Measurements from ENCODE around the gene SPATS2. TPM values are rescaled to one million over a fixed set of nuclear protein-coding genes. Genes with fewer than 3 reads are reported as not detected.

Gene SPATS2
- total RNA-seq, 1 experiment from 2014 or later, result 41.7 TPM

DNA sequence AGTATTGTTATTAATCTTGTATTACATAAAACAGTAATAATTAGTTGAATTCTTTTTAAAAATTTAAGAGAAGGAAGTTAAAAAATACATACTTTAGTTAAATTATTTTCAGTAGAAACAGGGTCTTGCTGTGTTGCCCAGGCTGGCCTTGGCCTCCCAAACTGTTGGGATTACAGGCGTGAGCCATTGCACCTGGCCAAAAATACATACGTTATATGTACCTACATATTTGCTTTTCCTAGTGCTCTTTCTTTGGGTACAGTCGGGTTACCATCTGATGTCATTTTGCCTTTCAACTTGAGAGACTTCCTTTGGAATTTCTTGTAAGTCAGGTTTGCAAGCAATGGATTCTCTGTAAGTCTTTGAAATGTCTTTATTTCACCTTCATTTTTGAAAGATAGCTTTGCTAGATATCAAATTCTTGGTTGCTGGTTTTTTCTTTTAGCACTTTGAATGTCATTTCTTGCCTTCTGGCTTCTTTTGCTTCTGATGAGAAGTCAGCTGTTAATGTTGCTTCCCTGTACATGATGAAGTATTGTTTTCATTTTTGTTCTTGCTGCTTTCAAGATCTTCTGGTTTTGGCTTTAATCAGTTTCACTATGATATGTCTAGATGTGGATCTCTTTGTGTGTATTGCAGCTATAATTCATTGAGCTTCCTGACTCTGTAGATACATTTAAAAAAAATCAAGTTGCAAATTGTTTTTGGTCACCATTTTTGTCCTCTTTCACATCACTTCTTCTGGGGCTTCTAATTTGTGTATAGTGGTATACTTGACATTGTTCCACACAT is 84.4 kb downstream of the SPATS2 start:
- H3K4me3 ChIP-seq, result no peak overlapping the region

DNA sequence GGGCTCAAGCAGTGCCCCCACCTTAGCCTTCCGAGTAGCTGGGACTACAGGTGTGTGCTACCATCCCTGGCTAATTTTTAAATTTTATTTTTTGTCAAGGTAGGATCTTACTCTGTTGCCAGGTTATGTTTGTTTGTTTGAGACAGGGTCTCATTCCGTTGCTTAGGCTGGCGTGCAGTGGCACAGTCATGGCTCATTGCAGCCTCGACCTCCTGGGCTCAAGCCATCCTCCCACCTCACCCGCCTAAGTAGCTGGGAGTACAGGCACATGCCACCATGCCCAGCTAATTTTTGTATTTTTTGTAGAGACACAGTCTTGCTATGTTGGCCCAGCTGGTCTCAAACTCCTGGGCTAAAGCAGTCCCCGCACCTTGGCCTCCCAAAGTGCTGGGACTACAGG is 88.2 kb downstream of the SPATS2 start:
- Histone ChIP-seq H3K9me3 (replicated peaks) (no peaks in the 10 kb centered on the region), H3K27ac (no peak overlapping the region), H3K4me1 (replicated peaks) (no peaks in the 10 kb centered on the region), H3K36me3 (peaks cover 2% of the 10 kb centered on the region; the same call in 1 of the 2 replicates), H3K27me3 (replicated peaks) (no peaks in the 10 kb centered on the region), H3K4me3 (no peak overlapping the region)
- DNase-seq (ENCODE audit: low read depth in 1 of 2, low spot score in 2 of 2), result no peak

More for the DNA sequence above, 84.4 kb downstream of the SPATS2 start:
- no peaks in the 10 kb centered on the region for H3K27me3 ChIP-seq (replicated peaks)
- no peaks in the 10 kb centered on the region; the same call in 1 of the 2 replicates for H3K36me3 ChIP-seq
- no peak for DNase-seq (ENCODE audit: low read depth in 1 of 2, low spot score in 2 of 2)
- H3K9me3 ChIP-seq (replicated peaks), result no peaks in the 10 kb centered on the region
- H3K4me1 ChIP-seq (replicated peaks), result no peaks in the 10 kb centered on the region
- no peak overlapping the region for H3K27ac ChIP-seq

GRCh38 chr12:49456131-49456679 is 88.9 kb downstream of the SPATS2 start:
- Histone ChIP-seq H3K27me3 (replicated peaks) (no peaks in the 10 kb centered on the region), H3K4me1 (replicated peaks) (no peaks in the 10 kb centered on the region), H3K4me3 (no peak overlapping the region), H3K9me3 (replicated peaks) (no peaks in the 10 kb centered on the region), H3K36me3 (peaks cover 7% of the 10 kb centered on the region; the same call in 1 of the 2 replicates), H3K27ac (no peak overlapping the region)
- DNase-seq (ENCODE audit: low read depth in 1 of 2, low spot score in 2 of 2), result no peak

DNA sequence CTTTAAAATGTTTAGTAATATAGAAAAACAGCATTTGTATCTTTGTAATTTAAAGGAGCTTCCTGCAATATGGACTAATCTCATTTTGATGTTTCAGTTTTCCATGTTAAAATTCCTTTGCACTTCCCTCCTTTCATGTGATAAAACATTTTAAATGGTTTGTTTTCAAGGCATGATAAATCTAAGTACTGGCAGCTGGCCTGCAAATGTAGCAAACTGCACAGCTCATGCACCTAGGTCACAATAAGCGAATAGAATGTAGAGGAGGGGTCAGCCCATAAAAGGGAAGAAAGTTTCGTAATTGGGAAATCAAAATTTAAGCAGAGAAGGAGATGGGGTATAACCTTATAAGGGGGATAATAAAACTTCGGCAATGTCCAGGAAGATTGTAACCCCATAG is 91.6 kb downstream of the SPATS2 start:
- H3K4me3 ChIP-seq, result no peak overlapping the region
- no peaks in the 10 kb centered on the region for H3K27me3 ChIP-seq (replicated peaks)
- peaks cover 17% of the 10 kb centered on the region for H3K36me3 ChIP-seq
- H3K27ac ChIP-seq, result no peak overlapping the region
- DNase-seq (ENCODE audit: low read depth in 1 of 2, low spot score in 2 of 2), result no peak
- H3K4me1 ChIP-seq (replicated peaks), result no peaks in the 10 kb centered on the region
- H3K9me3 ChIP-seq (replicated peaks), result no peaks in the 10 kb centered on the region

DNA sequence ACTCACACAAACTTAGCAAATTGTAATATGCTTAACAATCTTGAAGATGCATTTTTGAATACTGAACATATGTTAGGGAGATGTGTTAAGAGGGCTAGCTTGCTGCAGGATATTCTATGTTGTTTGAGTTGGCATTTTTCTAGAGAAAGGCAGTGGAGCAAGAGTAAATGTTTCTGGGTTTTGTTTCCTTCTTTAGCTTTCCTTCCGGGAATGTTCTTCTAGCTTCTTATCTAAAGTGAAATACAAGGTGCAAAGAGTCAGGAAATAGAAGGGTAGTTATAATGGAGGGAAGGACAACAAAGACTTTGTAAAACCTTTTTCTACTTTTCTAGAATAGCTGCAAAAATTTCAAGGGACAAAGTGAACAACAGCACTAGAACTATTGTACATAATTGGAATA is 94.0 kb downstream of the SPATS2 start:
- Histone ChIP-seq H3K9me3 (replicated peaks) (no peaks in the 10 kb centered on the region), H3K36me3 (peaks cover 21% of the 10 kb centered on the region), H3K27me3 (replicated peaks) (no peaks in the 10 kb centered on the region), H3K27ac (no peak overlapping the region), H3K4me1 (replicated peaks) (no peaks in the 10 kb centered on the region), H3K4me3 (no peak overlapping the region)
- no peak for DNase-seq (ENCODE audit: low read depth in 1 of 2, low spot score in 2 of 2)

DNA sequence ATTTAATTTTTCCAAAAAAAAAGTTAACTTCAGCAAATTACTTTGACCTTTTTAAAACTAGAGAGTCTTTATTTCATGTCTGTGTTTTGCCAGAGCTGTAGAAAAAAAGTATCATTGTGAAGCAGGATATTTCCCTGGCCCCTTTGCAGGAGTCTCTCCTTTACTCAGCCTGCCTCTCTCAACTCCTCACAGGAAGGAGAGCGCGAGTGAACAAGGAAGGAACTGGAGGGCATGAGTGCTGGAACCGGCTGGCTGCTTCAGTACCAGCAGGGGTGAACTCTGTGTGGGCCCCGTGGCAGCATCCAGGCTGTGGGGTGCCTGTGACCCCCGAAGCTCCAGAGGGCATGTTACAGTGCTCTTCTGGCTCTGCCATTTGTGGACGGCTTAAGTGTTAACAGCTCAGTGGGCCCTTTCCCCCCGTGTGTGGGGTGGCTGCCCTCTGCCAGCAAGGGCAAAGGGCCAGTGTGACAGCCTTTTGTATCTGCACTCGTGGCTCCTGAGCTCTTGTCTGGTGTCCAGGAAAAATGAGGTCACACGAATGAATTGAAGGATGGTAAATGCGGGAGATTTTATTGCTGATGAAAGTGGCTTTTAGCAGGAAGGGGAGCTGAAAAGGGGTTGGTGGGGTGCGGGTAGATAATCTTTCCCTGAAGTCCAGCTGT is 95.0 kb downstream of the SPATS2 start:
- H3K36me3 ChIP-seq, result peaks cover 21% of the 10 kb centered on the region
- no peaks in the 10 kb centered on the region for H3K27me3 ChIP-seq (replicated peaks)
- DNase-seq (ENCODE audit: low read depth in 1 of 2, low spot score in 2 of 2), result no peak
- no peak overlapping the region for H3K27ac ChIP-seq
- H3K4me3 ChIP-seq, result no peak overlapping the region
- H3K9me3 ChIP-seq (replicated peaks), result no peaks in the 10 kb centered on the region
- no peaks in the 10 kb centered on the region for H3K4me1 ChIP-seq (replicated peaks)

- no peaks in the 10 kb centered on the region for H3K4me1 ChIP-seq (replicated peaks)
- H3K27me3 ChIP-seq (replicated peaks), result no peaks in the 10 kb centered on the region
- H3K9me3 ChIP-seq (replicated peaks), result no peaks in the 10 kb centered on the region
- peaks cover 19% of the 10 kb centered on the region for H3K36me3 ChIP-seq
- H3K27ac ChIP-seq, result no peak overlapping the region
- no peak for DNase-seq (ENCODE audit: low read depth in 1 of 2, low spot score in 2 of 2)
- no peak overlapping the region for H3K4me3 ChIP-seq
These were observed 97.9 kb downstream of the SPATS2 start for GRCh38 chr12:49465132-49465531.

- H3K27ac ChIP-seq, result no peak overlapping the region
- H3K36me3 ChIP-seq, result peaks cover 10% of the 10 kb centered on the region
- DNase-seq (ENCODE audit: low read depth in 1 of 2, low spot score in 2 of 2), result no peak
- no peaks in the 10 kb centered on the region for H3K27me3 ChIP-seq (replicated peaks)
- H3K4me3 ChIP-seq, result no peak overlapping the region
- no peaks in the 10 kb centered on the region for H3K9me3 ChIP-seq (replicated peaks)
- peaks cover 7% of the 10 kb centered on the region; the same call in 1 of the 2 replicates for H3K4me1 ChIP-seq (replicated peaks)
These were observed 103.7 kb downstream of the SPATS2 start for GRCh38 chr12:49470986-49471385.

DNA sequence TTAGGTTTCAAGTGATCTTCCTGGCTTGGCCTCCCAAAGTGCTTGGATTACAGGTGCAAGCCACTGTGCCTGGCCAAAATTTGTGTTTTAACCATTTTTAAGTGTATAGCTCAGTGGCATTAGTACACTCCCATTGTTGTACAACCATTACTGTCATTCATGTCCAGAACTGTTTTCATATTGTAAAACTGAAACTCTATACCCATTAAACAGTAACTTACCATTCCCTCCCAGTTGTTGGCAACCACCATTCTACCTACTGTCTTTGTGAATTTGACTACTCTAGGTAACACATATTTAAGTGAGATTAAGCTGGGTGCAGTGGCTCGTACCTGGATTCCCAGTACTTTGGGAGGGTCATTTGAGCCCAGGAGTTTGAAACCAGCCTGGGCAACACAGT is 104.3 kb downstream of the SPATS2 start:
- Histone ChIP-seq H3K27ac (no peak overlapping the region), H3K4me3 (no peak overlapping the region), H3K27me3 (replicated peaks) (no peaks in the 10 kb centered on the region), H3K4me1 (replicated peaks) (peaks cover 7% of the 10 kb centered on the region; the same call in 1 of the 2 replicates), H3K9me3 (replicated peaks) (no peaks in the 10 kb centered on the region), H3K36me3 (peaks cover 10% of the 10 kb centered on the region)
- no peak for DNase-seq (ENCODE audit: low read depth in 1 of 2, low spot score in 2 of 2)

DNA sequence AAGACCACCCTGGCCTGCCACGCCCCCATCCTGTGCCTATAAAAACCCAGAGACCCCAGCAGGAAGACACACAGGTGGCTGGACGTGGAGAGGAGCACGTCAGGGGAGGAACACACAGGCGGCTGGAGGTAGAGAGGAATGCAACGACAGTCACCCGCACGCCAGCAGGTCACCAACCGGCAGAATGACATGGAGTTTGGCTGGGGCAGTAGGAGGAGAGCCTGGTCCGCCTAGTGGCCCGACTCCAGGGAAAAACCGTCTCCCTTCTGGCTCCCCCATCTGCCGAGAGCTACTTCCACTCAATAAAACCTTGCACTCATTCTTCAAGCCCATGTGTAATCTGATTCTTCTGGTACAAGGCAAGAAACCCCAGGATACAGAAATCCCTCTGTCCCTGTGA is 108.8 kb downstream of the SPATS2 start:
- Histone ChIP-seq H3K9me3 (replicated peaks) (no peaks in the 10 kb centered on the region), H3K27ac (no peak overlapping the region), H3K36me3 (peaks cover 13% of the 10 kb centered on the region), H3K27me3 (replicated peaks) (no peaks in the 10 kb centered on the region), H3K4me1 (replicated peaks) (peaks cover under 1% of the 10 kb centered on the region; the same call in 1 of the 2 replicates), H3K4me3 (no peak overlapping the region)
- no peak for DNase-seq (ENCODE audit: low read depth in 1 of 2, low spot score in 2 of 2)

- peaks cover 14% of the 10 kb centered on the region; the same call in 1 of the 2 replicates for H3K36me3 ChIP-seq
- H3K4me3 ChIP-seq, result no peak overlapping the region
- no peaks in the 10 kb centered on the region for H3K9me3 ChIP-seq (replicated peaks)
- peaks cover 22% of the 10 kb centered on the region for H3K4me1 ChIP-seq (replicated peaks)
- no peak overlapping the region for H3K27ac ChIP-seq
- no peak for DNase-seq (ENCODE audit: low read depth in 1 of 2, low spot score in 2 of 2)
- no peaks in the 10 kb centered on the region for H3K27me3 ChIP-seq (replicated peaks)
These were observed 111.8 kb downstream of the SPATS2 start for GRCh38 chr12:49478949-49479664.

GRCh38 chr12:49482095-49483051 is 115.1 kb downstream of the SPATS2 start:
- no peaks in the 10 kb centered on the region for H3K9me3 ChIP-seq (replicated peaks)
- DNase-seq (ENCODE audit: low read depth in 1 of 2, low spot score in 2 of 2), result peak in 1 of 2 experiments; percentile 34
- peaks cover 27% of the 10 kb centered on the region for H3K4me1 ChIP-seq (replicated peaks)
- peaks cover 22% of the 10 kb centered on the region for H3K36me3 ChIP-seq
- H3K27me3 ChIP-seq (replicated peaks), result no peaks in the 10 kb centered on the region
- peak overlapping the region; percentile 7; the same call in 1 of the 2 replicates for H3K27ac ChIP-seq
- no peak overlapping the region for H3K4me3 ChIP-seq

GRCh38 chr12:49483619-49484018 is 116.4 kb downstream of the SPATS2 start:
- H3K9me3 ChIP-seq (replicated peaks), result no peaks in the 10 kb centered on the region
- peaks cover 38% of the 10 kb centered on the region for H3K4me1 ChIP-seq (replicated peaks)
- H3K27me3 ChIP-seq (replicated peaks), result no peaks in the 10 kb centered on the region
- H3K4me3 ChIP-seq, result no peak overlapping the region
- no peak for DNase-seq (ENCODE audit: low read depth in 1 of 2, low spot score in 2 of 2)
- peaks cover 19% of the 10 kb centered on the region for H3K36me3 ChIP-seq
- no peak overlapping the region for H3K27ac ChIP-seq

Data from SJSA1 (cell line).